Activated T-cell treated with anti-CD3 and anti-CD28 coated beads, Interleukin-2, amount 50 U/mL, for 72 hours (primary cell): ENCODE data around the gene GRK3. TPM values are rescaled to one million over a fixed set of nuclear protein-coding genes. Genes with fewer than 3 reads are reported as not detected.

ENCODE experiments used
- ATAC-seq, 2 donors: fragments of 150-1000 bp; cut with Tn5 transposase; replicated peaks in 1 of 2; 2 replicates each; pipeline ENCODE4 v1.10.0; 2021; ENCODE audit warnings: moderate library complexity in 2 of 2, mild to moderate bottlenecking in 1 of 2
- DNase-seq, 2 donors: peaks; one replicate each; pipeline ENCODE4 v3.0.0; 2021 to 2022; ENCODE audit warnings: mixed read lengths in 1 of 2
- H3K27ac Mint-ChIP-seq: one replicate; pipeline ENCODE4 v1.8.0; 2022; ENCODE audit warnings: mild to moderate bottlenecking, moderate library complexity, mixed read lengths
- H3K27me3 Mint-ChIP-seq: one replicate; pipeline ENCODE4 v1.8.0; 2022; ENCODE audit warnings: low read depth, mixed read lengths
- H3K36me3 Mint-ChIP-seq, 2 donors: one replicate each; pipeline ENCODE4 v1.8.0; 2022; ENCODE audit warnings: mixed read lengths in 2 of 2, mild to moderate bottlenecking in 1 of 2; ENCODE audit not compliant: insufficient read depth in 2 of 2
- H3K4me1 Mint-ChIP-seq: one replicate; pipeline ENCODE4 v1.8.0; 2022; ENCODE audit warnings: low read depth, mixed read lengths
- H3K4me3 Mint-ChIP-seq, 2 donors: one replicate each; pipeline ENCODE4 v1.8.0; 2022; ENCODE audit warnings: mild to moderate bottlenecking in 2 of 2, mixed read lengths in 2 of 2, moderate library complexity in 2 of 2
- H3K9me3 Mint-ChIP-seq, 2 donors: one replicate each; pipeline ENCODE4 v1.8.0; 2022; ENCODE audit warnings: mixed read lengths in 2 of 2
- total RNA-seq, 2 donors: library from RNA; stranded (reverse); gene quantifications; one replicate each; pipeline ENCODE4 v1.2.3, GENCODE V29; 2022

Gene GRK3
- total RNA-seq, 2 donors from 2014 or later, result 25.9 to 31.9 TPM

- H3K4me3 Mint-ChIP-seq, result peak overlapping the region; percentile 41 to 59
- ATAC-seq, result peak; percentile 97 to 98
- no peaks in the 10 kb centered on the region for H3K9me3 Mint-ChIP-seq
- DNase-seq, result peak; percentile 62 to 66
- no peaks in the 10 kb centered on the region for H3K27me3 Mint-ChIP-seq
- peak overlapping the region; percentile 40 for H3K27ac Mint-ChIP-seq
- peaks cover 53% of the 10 kb centered on the region for H3K4me1 Mint-ChIP-seq
- peaks cover 2 to 13% of the 10 kb centered on the region in 2 donors for H3K36me3 Mint-ChIP-seq
Measured at GRCh38 chr22:25709758-25710157, 145.3 kb downstream of the GRK3 start.

- no peak for DNase-seq
- Mint-ChIP-seq H3K36me3 (peaks cover 2 to 13% of the 10 kb centered on the region in 2 donors), H3K27me3 (no peaks in the 10 kb centered on the region), H3K9me3 (no peaks in the 10 kb centered on the region), H3K4me3 (no peak overlapping the region), H3K27ac (no peak overlapping the region), H3K4me1 (peaks cover 46% of the 10 kb centered on the region)
- no peak for ATAC-seq
Measured at GRCh38 chr22:25710501-25710900, 146.0 kb downstream of the GRK3 start.

GRCh38 chr22:25711491-25711890 is 147.0 kb downstream of the GRK3 start:
- ATAC-seq, result no peak
- no peaks in the 10 kb centered on the region for H3K9me3 Mint-ChIP-seq
- DNase-seq, result no peak
- peaks cover 2 to 18% of the 10 kb centered on the region in 2 donors for H3K36me3 Mint-ChIP-seq
- peak overlapping the region; percentile 85 for H3K27ac Mint-ChIP-seq
- no peak overlapping the region for H3K4me3 Mint-ChIP-seq
- no peaks in the 10 kb centered on the region for H3K27me3 Mint-ChIP-seq
- H3K4me1 Mint-ChIP-seq, result peaks cover 42% of the 10 kb centered on the region

- DNase-seq (no peak), ATAC-seq (no peak)
- Mint-ChIP-seq H3K4me1 (peaks cover 41% of the 10 kb centered on the region), H3K27ac (no peak overlapping the region), H3K4me3 (no peak overlapping the region), H3K36me3 (peaks cover 2 to 14% of the 10 kb centered on the region in 2 donors), H3K27me3 (no peaks in the 10 kb centered on the region), H3K9me3 (no peaks in the 10 kb centered on the region)
Measured at GRCh38 chr22:25712661-25713400, 148.4 kb downstream of the GRK3 start.

GRCh38 chr22:25714070-25714469 is 149.6 kb downstream of the GRK3 start:
- no peak overlapping the region for H3K4me3 Mint-ChIP-seq
- no peaks in the 10 kb centered on the region for H3K9me3 Mint-ChIP-seq
- H3K27me3 Mint-ChIP-seq, result no peaks in the 10 kb centered on the region
- no peak overlapping the region for H3K27ac Mint-ChIP-seq
- ATAC-seq (no peak), DNase-seq (no peak)
- peaks cover 45% of the 10 kb centered on the region for H3K4me1 Mint-ChIP-seq
- peaks cover 2 to 16% of the 10 kb centered on the region in 2 donors for H3K36me3 Mint-ChIP-seq

GRCh38 chr22:25714739-25715138 is 150.3 kb downstream of the GRK3 start:
- Mint-ChIP-seq H3K9me3 (no peaks in the 10 kb centered on the region), H3K4me1 (peaks cover 40% of the 10 kb centered on the region), H3K27ac (no peak overlapping the region), H3K36me3 (peaks cover 2 to 15% of the 10 kb centered on the region in 2 donors), H3K27me3 (no peaks in the 10 kb centered on the region), H3K4me3 (no peak overlapping the region)
- DNase-seq, result peak in 1 of 2 donors; percentile 19
- peak; percentile 38 to 52 for ATAC-seq

GRCh38 chr22:25716637-25717036 is 152.2 kb downstream of the GRK3 start:
- ATAC-seq (no peak), DNase-seq (no peak)
- no peak overlapping the region for H3K4me3 Mint-ChIP-seq
- peaks cover 24% of the 10 kb centered on the region for H3K4me1 Mint-ChIP-seq
- H3K36me3 Mint-ChIP-seq, result peaks cover 0 to 10% of the 10 kb centered on the region in 2 donors
- H3K27ac Mint-ChIP-seq, result no peak overlapping the region
- H3K9me3 Mint-ChIP-seq, result no peaks in the 10 kb centered on the region
- H3K27me3 Mint-ChIP-seq, result no peaks in the 10 kb centered on the region

GRCh38 chr22:25718135-25718840 is 153.8 kb downstream of the GRK3 start:
- Mint-ChIP-seq H3K4me1 (peaks cover 20% of the 10 kb centered on the region), H3K4me3 (no peak overlapping the region), H3K27ac (peak overlapping the region; percentile 28), H3K9me3 (no peaks in the 10 kb centered on the region), H3K27me3 (no peaks in the 10 kb centered on the region), H3K36me3 (peaks cover 0 to 9% of the 10 kb centered on the region in 2 donors)
- no peak for DNase-seq
- no peak for ATAC-seq

DNA sequence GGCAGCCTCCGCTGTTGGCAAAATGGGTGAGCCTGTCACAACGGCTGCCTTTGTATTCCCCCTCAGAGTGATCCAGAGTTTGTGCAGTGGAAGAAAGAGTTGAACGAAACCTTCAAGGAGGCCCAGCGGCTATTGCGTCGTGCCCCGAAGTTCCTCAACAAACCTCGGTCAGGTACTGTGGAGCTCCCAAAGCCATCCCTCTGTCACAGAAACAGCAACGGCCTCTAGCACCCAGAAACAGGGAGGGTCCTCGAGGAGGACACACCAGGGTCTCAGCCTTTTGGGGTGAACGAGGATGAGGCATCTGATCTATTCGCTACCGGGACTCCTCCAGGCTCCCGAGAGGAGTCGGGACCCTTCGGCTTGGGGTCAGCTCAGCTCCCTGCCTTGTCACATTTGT is 157.7 kb downstream of the GRK3 start:
- Mint-ChIP-seq H3K4me3 (no peak overlapping the region), H3K27ac (no peak overlapping the region), H3K27me3 (no peaks in the 10 kb centered on the region), H3K4me1 (peaks cover 30% of the 10 kb centered on the region), H3K9me3 (no peaks in the 10 kb centered on the region), H3K36me3 (peaks cover 0 to 4% of the 10 kb centered on the region in 2 donors)
- no peak for DNase-seq
- ATAC-seq, result no peak

GRCh38 chr22:25722626-25723025 is 158.2 kb downstream of the GRK3 start:
- peaks cover 0 to 4% of the 10 kb centered on the region in 2 donors for H3K36me3 Mint-ChIP-seq
- no peak overlapping the region for H3K4me3 Mint-ChIP-seq
- no peak for DNase-seq
- H3K27me3 Mint-ChIP-seq, result no peaks in the 10 kb centered on the region
- H3K27ac Mint-ChIP-seq, result no peak overlapping the region
- H3K9me3 Mint-ChIP-seq, result no peaks in the 10 kb centered on the region
- peaks cover 27% of the 10 kb centered on the region for H3K4me1 Mint-ChIP-seq
- no peak for ATAC-seq

DNA sequence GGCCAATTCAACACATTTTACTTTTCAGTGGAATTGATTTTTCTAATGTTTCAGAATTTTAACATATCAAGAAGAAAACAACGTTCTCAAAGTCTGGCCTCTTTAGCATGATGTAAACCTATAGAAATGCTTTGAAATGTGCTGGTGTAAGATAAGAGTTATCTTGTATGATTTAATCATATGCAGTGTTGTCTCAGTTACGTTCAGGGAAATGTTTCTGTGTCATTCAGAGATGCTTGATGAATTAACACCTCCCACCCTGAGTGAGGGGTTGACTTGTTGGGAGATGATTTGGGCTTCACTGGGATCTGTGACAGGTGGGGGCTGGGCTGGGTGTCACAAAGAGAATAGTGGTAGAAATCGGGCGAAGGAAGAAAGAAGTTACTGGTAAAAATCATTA is 161.8 kb downstream of the GRK3 start:
- Mint-ChIP-seq H3K27me3 (no peaks in the 10 kb centered on the region), H3K9me3 (no peaks in the 10 kb centered on the region), H3K4me3 (peak overlapping the region in 1 of 2 donors; percentile 15), H3K36me3 (peaks cover 0 to 2% of the 10 kb centered on the region in 2 donors), H3K4me1 (peaks cover 10% of the 10 kb centered on the region), H3K27ac (peak overlapping the region; percentile 71)
- ATAC-seq, result peak; percentile 87 to 93
- peak in 1 of 2 donors; percentile 40 for DNase-seq

- ATAC-seq (no peak), DNase-seq (no peak)
- peak overlapping the region; percentile 82 for H3K27ac Mint-ChIP-seq
- no peaks in the 10 kb centered on the region for H3K9me3 Mint-ChIP-seq
- H3K4me3 Mint-ChIP-seq, result no peak overlapping the region
- peaks cover 14% of the 10 kb centered on the region for H3K4me1 Mint-ChIP-seq
- H3K27me3 Mint-ChIP-seq, result no peaks in the 10 kb centered on the region
- H3K36me3 Mint-ChIP-seq, result peaks cover 0 to 2% of the 10 kb centered on the region in 2 donors
Measured at GRCh38 chr22:25728071-25728470, 163.6 kb downstream of the GRK3 start.
